Adrenal gland (tissue), 12 donors: ENCODE measurements around the gene CYP21A2. TPM values are rescaled to one million over a fixed set of nuclear protein-coding genes. Genes with fewer than 3 reads are reported as not detected.
"Not testable (repeated sequence)": the region's sequence is repeated elsewhere in the genome, so short reads cannot be mapped to it uniquely, and the experiment has no call there.

Source experiments
- DNase-seq, 7 donors: peaks; one replicate each; pipeline ENCODE4 v3.0.0-alpha.2; 2019 to 2020
- H3K27ac ChIP-seq, 5 donors: fragments of 200-600 bp; sonication (generic) in 4 of 5; 1 replicate in 3 of 5; 2 replicates in 2 of 5; pipeline versions ENCODE4 v1.5.1 to v1.8.0; 2016 to 2020; ENCODE audit warnings: mild to moderate bottlenecking in 1 of 5
- H3K27me3 ChIP-seq: fragments of 200-600 bp; 2 replicates; pipeline ENCODE4 v1.8.0; 2021
- H3K36me3 ChIP-seq, 2 donors: fragments of 200-600 bp; replicated peaks in 1 of 2; 1 replicate in 1 of 2; 2 replicates in 1 of 2; pipeline versions ENCODE4 v1.5.1 to v1.8.0; 2018 to 2022
- H3K4me1 ChIP-seq, 2 donors: fragments of 200-600 bp; replicated peaks in 1 of 2; 1 replicate in 1 of 2; 2 replicates in 1 of 2; pipeline versions ENCODE4 v1.5.1 to v1.8.0; 2018 to 2021
- H3K4me3 ChIP-seq, 4 donors: fragments of 200-600 bp; sonication (generic) in 3 of 4; one replicate each; pipeline ENCODE4 v1.5.1; 2016 to 2018
- H3K9me3 ChIP-seq, 3 donors: fragments of 200-600 bp; sonication (generic) in 1 of 3; replicated peaks in 1 of 3; 1 replicate in 2 of 3; 2 replicates in 1 of 3; pipeline versions ENCODE4 v1.5.1 to v1.8.0; 2016 to 2021
- POLR2A ChIP-seq, 2 donors: fragments of 450-650 bp; IDR thresholded peaks; one replicate each; pipeline ENCODE4 v1.6.1; 2017; ENCODE audit warnings: antibody characterized with exemption in 2 of 2, mild to moderate bottlenecking in 2 of 2, moderate library complexity in 1 of 2
- WGBS, 4 donors: extraction: QIAGEN DNeasy Blood & Tissue Kit in 2 of 4; methylation state at CpG; one replicate each; pipeline versions ENCODE4 v1.1.5 to v1.1.7; 2013 to 2017; 5-methylcytosine and 5-hydroxymethylcytosine counted together
- intact Hi-C, 2 donors: fragments of 100-400 bp; cut with DNase I; formaldehyde crosslinking; loops; one replicate each; pipeline versions ENCODE4 v1.14.1 to v1.15.0; 2022 to 2023
- polyA plus RNA-seq, 3 donors: library from polyadenylated mRNA; stranded (reverse); fragments of 200-250 nt in 2 of 3; fragments of 350-450 nt in 1 of 3; fragmentation: Illumina TruSeq in 1 of 3; extraction: RNeasy Lipid Tissue Mini Kit (QIAGEN cat#74804) in 1 of 3; gene quantifications; one replicate each; pipeline ENCODE4 v1.2.3, GENCODE V29; 2013 to 2014
- total RNA-seq, 9 donors: library from RNA; depleted of rRNA in 4 of 9; stranded (reverse); fragments of >200 nt in 4 of 9; fragments of 120-200 nt in 1 of 9; fragmentation: NEBNext Ultra II Directional in 1 of 9; extraction: Animal tissue kit (Norgen Biotek cat#: 25700) in 1 of 9; gene quantifications; one replicate each; pipeline versions ENCODE4 v1.1.0 to v1.2.4, GENCODE V29; 2013 to 2023
- TF ChIP-seq, protein P1 (sequence below), 6 experiments: fragments of 450-650 bp in 4 of 6; fragments of 200-600 bp in 2 of 6; sonication (generic) in 1 of 6; IDR thresholded peaks; 1 replicate in 5 of 6; 2 replicates in 1 of 6; pipeline versions ENCODE4 v1.5.1 to v1.8.0; 2016 to 2021; ENCODE audit warnings: antibody characterized with exemption in 6 of 6, mild to moderate bottlenecking in 2 of 6, moderate library complexity in 1 of 6
- donor health status: healthy with polysubstance abuse.
- donor health status: Bipolar disorder and iron deficiency.
- donor health status: DM: yes; HTN: yes; CAD: no.
- donor health status: DM: no; HTN: no; CAD: no.
- donor health status: DM: no; HTN: no; CAD: no.
- donor health status: DM: yes; HTN: yes; CAD: no.

The CYP21A2 gene
- total and polyA plus RNA-seq, 12 donors, result 528 to 6,352 (median 2,473) TPM

GRCh38 chr6:32058511-32058963, 20.3 kb downstream of the CYP21A2 start:
- no peak for TF ChIP-seq POLR2A (IDR thresholded peaks at IDR 0.05)
- Histone ChIP-seq H3K27me3 (no peaks in the 10 kb centered on the region), H3K4me3 (no peak overlapping the region), H3K27ac (peak overlapping the region in 1 of 5 donors; percentile 71), H3K36me3 (no peaks in the 10 kb centered on the region), H3K9me3 (no peaks in the 10 kb centered on the region), H3K4me1 (no peaks in the 10 kb centered on the region)
- DNase-seq, result no peak
- intact Hi-C loops, result loop anchor here in 1 of 2 donors (10.0 kb wide), 1 partner anchor 56 kb away; no protein-coding TSS in a partner anchor
- WGBS, 4 donors, result 50 to 77% (median 74%) methylated on average over 9 to 11 of the region's 11 CpGs

- TF ChIP-seq POLR2A (IDR thresholded peaks at IDR 0.05), result no peak
- TF ChIP-seq, protein P1, sequence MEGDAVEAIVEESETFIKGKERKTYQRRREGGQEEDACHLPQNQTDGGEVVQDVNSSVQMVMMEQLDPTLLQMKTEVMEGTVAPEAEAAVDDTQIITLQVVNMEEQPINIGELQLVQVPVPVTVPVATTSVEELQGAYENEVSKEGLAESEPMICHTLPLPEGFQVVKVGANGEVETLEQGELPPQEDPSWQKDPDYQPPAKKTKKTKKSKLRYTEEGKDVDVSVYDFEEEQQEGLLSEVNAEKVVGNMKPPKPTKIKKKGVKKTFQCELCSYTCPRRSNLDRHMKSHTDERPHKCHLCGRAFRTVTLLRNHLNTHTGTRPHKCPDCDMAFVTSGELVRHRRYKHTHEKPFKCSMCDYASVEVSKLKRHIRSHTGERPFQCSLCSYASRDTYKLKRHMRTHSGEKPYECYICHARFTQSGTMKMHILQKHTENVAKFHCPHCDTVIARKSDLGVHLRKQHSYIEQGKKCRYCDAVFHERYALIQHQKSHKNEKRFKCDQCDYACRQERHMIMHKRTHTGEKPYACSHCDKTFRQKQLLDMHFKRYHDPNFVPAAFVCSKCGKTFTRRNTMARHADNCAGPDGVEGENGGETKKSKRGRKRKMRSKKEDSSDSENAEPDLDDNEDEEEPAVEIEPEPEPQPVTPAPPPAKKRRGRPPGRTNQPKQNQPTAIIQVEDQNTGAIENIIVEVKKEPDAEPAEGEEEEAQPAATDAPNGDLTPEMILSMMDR (IDR thresholded peaks at IDR 0.05), result no peak
- Histone ChIP-seq H3K4me3 (no peak overlapping the region), H3K27ac (no peak overlapping the region), H3K27me3 (no peaks in the 10 kb centered on the region), H3K4me1 (no peaks in the 10 kb centered on the region), H3K36me3 (no peaks in the 10 kb centered on the region), H3K9me3 (no peaks in the 10 kb centered on the region)
- DNase-seq, result no peak
- intact Hi-C loops, result no loop called here
- 87 to 92% (median 89%) methylated on average over 16 to 27 of the region's 28 CpGs for WGBS, 4 donors
Observed at GRCh38 chr6:32060966-32061655, 22.9 kb downstream of the CYP21A2 start.

DNA sequence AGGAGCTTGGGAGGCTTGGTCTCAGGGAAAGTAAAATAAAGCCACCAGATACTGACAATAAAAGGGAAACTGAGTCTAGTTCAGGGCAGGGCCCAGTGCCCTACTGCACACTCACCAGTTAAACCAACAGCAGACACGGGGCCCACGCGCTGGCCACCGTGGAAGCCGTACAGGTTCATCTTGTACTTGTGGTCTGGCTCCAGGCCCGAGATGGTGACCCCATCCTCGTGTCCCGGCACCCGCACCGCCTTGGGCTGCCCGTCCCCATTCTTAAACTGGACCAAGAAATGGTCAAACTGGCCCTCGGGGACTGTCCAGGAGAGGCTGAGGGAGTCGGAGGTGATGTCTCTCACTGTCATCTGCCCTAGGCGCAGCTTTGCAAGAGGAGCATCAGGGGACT, 26.5 kb downstream of the CYP21A2 start:
- Histone ChIP-seq H3K4me1 (no peaks in the 10 kb centered on the region), H3K9me3 (no peaks in the 10 kb centered on the region), H3K4me3 (no peak overlapping the region), H3K27ac (no peak overlapping the region), H3K36me3 (no peaks in the 10 kb centered on the region), H3K27me3 (no peaks in the 10 kb centered on the region)
- DNase-seq, result no peak
- WGBS, 4 donors, result 89 to 93% (median 92%) methylated on average over 13 to 14 of the region's 14 CpGs
- intact Hi-C loops, result no loop called here
- no peak for TF ChIP-seq POLR2A (IDR thresholded peaks at IDR 0.05)

- H3K4me3 ChIP-seq, DNase-seq, H3K9me3 ChIP-seq, H3K36me3 ChIP-seq, H3K27me3 ChIP-seq, H3K4me1 ChIP-seq, intact Hi-C loops, H3K27ac ChIP-seq: not testable (repeated sequence)
- 85 to 96% (median 90%) methylated on average over 9 to 19 of the region's 19 CpGs for WGBS, 4 donors
Observed at GRCh38 chr6:32067521-32067920, 29.3 kb downstream of the CYP21A2 start.

- WGBS, 4 donors, result 88 to 90% (median 89%) methylated on average over 8 to 13 of the region's 13 CpGs
- H3K36me3 ChIP-seq, H3K4me1 ChIP-seq, DNase-seq, H3K4me3 ChIP-seq, intact Hi-C loops, H3K27ac ChIP-seq, H3K27me3 ChIP-seq, H3K9me3 ChIP-seq: not testable (repeated sequence)
Observed at GRCh38 chr6:32068315-32068714, 30.1 kb downstream of the CYP21A2 start.

- Histone ChIP-seq H3K36me3 (no peaks in the 10 kb centered on the region), H3K9me3 (no peaks in the 10 kb centered on the region), H3K27ac (no peak overlapping the region), H3K27me3 (no peaks in the 10 kb centered on the region), H3K4me1 (no peaks in the 10 kb centered on the region), H3K4me3 (no peak overlapping the region)
- intact Hi-C loops, result no loop called here
- TF ChIP-seq, protein P1 (IDR thresholded peaks at IDR 0.05), result no peak
- TF ChIP-seq POLR2A (IDR thresholded peaks at IDR 0.05), result no peak
- DNase-seq, result no peak
- 88 to 91% (median 90%) methylated on average over 12 to 14 of the region's 14 CpGs for WGBS, 4 donors
Observed at GRCh38 chr6:32068867-32069266, 30.7 kb downstream of the CYP21A2 start.
